GM18519 (cell line): ENCODE measurements around the gene IRAK1BP1.
"Not testable (repeated sequence)": the region's sequence is repeated elsewhere in the genome, so short reads cannot be mapped to it uniquely, and the experiment has no call there.

Experiments
- ATAC-seq: cut with Tn5 transposase; IDR thresholded peaks from one replicate; pipeline ENCODE4 v1.9.1; 2021; ENCODE audit warnings: mild to moderate bottlenecking, moderate library complexity; ENCODE audit not compliant: unreplicated experiment, low FRiP score

IRAK1BP1 gene

GRCh38 chr6:78867370-78868040 lies at the start of gene IRAK1BP1:
TSS of gene IRAK1BP1 (plus strand) at chr6:78867551. CDS start at chr6:78867577, 26 bp downstream.
- peak; percentile 90 for ATAC-seq

GRCh38 chr6:78824045-78824444 lies 43.3 kb upstream of the IRAK1BP1 start:
- ATAC-seq: no peak

GRCh38 chr6:78829407-78829806 lies 37.9 kb upstream of the IRAK1BP1 start:
- no peak for ATAC-seq

- no peak for ATAC-seq
Observed at GRCh38 chr6:78830805-78831204, 36.5 kb upstream of the IRAK1BP1 start.

- no peak for ATAC-seq
Observed at GRCh38 chr6:78831492-78831891, 35.9 kb upstream of the IRAK1BP1 start.

GRCh38 chr6:78832091-78832808 lies 35.1 kb upstream of the IRAK1BP1 start:
- ATAC-seq: no peak

GRCh38 chr6:78835817-78836216 lies 31.5 kb upstream of the IRAK1BP1 start:
- no peak for ATAC-seq

GRCh38 chr6:78836598-78836997 lies 30.8 kb upstream of the IRAK1BP1 start:
- no peak for ATAC-seq

GRCh38 chr6:78841111-78841510 lies 26.2 kb upstream of the IRAK1BP1 start:
- ATAC-seq: no peak

- ATAC-seq: no peak
Observed at GRCh38 chr6:78842953-78843352, 24.4 kb upstream of the IRAK1BP1 start.

- no peak for ATAC-seq
Observed at GRCh38 chr6:78844899-78845298, 22.5 kb upstream of the IRAK1BP1 start.

GRCh38 chr6:78845567-78845966 lies 21.8 kb upstream of the IRAK1BP1 start:
- ATAC-seq: no peak

- ATAC-seq: no peak
Observed at GRCh38 chr6:78850621-78851020, 16.7 kb upstream of the IRAK1BP1 start.

GRCh38 chr6:78851156-78851555 lies 16.2 kb upstream of the IRAK1BP1 start:
- ATAC-seq: no peak

- ATAC-seq: no peak
Observed at GRCh38 chr6:78854546-78854945, 12.8 kb upstream of the IRAK1BP1 start.

GRCh38 chr6:78858339-78858938 lies 8.9 kb upstream of the IRAK1BP1 start:
- not testable (repeated sequence) for ATAC-seq

- no peak for ATAC-seq
Observed at GRCh38 chr6:78861509-78861908, 5.8 kb upstream of the IRAK1BP1 start.

- no peak for ATAC-seq
Observed at GRCh38 chr6:78863576-78863975, 3.8 kb upstream of the IRAK1BP1 start.

- ATAC-seq: no peak
Observed at GRCh38 chr6:78864957-78865356, 2.4 kb upstream of the IRAK1BP1 start.

- ATAC-seq: peak; percentile 12
Observed at GRCh38 chr6:78867020-78867369, 356 bp upstream of the IRAK1BP1 start.

GRCh38 chr6:78868116-78868515 lies 765 bp downstream of the IRAK1BP1 start:
- no peak for ATAC-seq

GRCh38 chr6:78875505-78875904 lies 8.2 kb downstream of the IRAK1BP1 start:
- no peak for ATAC-seq
